ENCODE measurements around the gene CAMK1D. TPM values are rescaled to one million over a fixed set of nuclear protein-coding genes. Genes with fewer than 3 reads are reported as not detected.

CAMK1D gene
- total RNA-seq, 1 experiment from 2014 or later: 6.3 TPM

DNA sequence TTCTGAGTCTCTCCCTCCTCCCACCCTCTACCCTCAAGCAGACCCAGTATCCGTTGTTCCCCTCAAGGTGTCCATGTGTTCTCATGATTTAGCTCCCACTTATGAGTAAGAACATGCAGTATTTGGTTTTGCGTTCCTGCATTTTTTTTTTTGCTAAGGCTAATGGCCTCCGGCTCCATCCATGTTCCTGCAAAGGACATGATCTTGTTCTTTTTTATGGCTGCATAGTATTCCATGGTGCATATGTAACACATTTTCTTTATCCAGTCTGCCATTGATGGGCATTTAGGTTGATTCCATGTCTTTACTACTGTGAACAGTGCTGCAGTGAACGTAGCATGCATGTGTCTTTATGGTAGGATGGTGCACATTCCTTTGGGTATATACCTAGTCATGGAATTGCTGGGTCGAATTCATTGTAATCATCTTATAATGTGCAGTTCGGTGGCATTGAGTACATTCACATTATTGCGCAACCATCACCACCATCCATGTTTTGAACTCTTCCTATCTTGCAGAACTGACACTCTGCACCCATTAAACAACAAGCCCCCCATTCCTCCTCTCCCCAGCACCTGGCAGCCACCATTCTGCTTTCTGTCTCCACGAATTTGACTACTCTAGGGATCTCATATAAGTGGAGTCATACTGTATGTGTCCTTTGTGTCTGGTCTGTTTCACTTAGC lies 125.5 kb downstream of the CAMK1D start:
- Histone ChIP-seq H4K5ac (ENCODE audit: insufficient read length, low read depth, low read length) (no peak overlapping the region), H3K14ac (ENCODE audit: insufficient read depth, low read length) (no peak overlapping the region), H4K91ac (ENCODE audit: insufficient read length, low read depth, low read length) (no peak overlapping the region), H3T11ph (ENCODE audit: low read length) (no peak overlapping the region), H3K27ac (ENCODE audit: insufficient read length, low read depth, low read length) (no peak overlapping the region), H3K27me3 (ENCODE audit: insufficient read depth, low read length) (no peaks in the 10 kb centered on the region), H2BK20ac (ENCODE audit: low read depth, low read length, poor library complexity, severe bottlenecking) (no peak overlapping the region), H2BK5ac (ENCODE audit: insufficient read length, low read length) (no peak overlapping the region), H4K8ac (replicated peaks; ENCODE audit: insufficient read length, low read depth, low read length) (no peak overlapping the region), H3K9me3 (ENCODE audit: control insufficient read depth, low read depth, low read length) (no peaks in the 10 kb centered on the region), H3K18ac (ENCODE audit: insufficient read length, low read depth, low read length) (no peak overlapping the region), H2BK12ac (ENCODE audit: insufficient read length, low read depth, low read length) (no peak overlapping the region), H3K23ac (ENCODE audit: insufficient read length, low read depth, low read length) (no peak overlapping the region), H4K20me1 (ENCODE audit: control insufficient read depth, insufficient read depth, insufficient read length) (no peaks in the 10 kb centered on the region), H3K23me2 (ENCODE audit: insufficient read length, low read depth, low read length, poor library complexity, severe bottlenecking) (no peaks in the 10 kb centered on the region), H2BK15ac (ENCODE audit: low read depth, low read length) (no peak overlapping the region), H2BK120ac (ENCODE audit: low read depth, low read length, poor library complexity, severe bottlenecking) (no peak overlapping the region), H3K9ac (ENCODE audit: extremely low read depth, insufficient read length, low read length) (no peak overlapping the region), H3K4me1 (ENCODE audit: insufficient read depth, low read length) (no peaks in the 10 kb centered on the region), H3K79me1 (ENCODE audit: insufficient read depth, low read depth, low read length, poor library complexity, severe bottlenecking) (no peaks in the 10 kb centered on the region), H3K4me2 (ENCODE audit: insufficient read depth, insufficient read length, low read length) (no peak overlapping the region), H2AK5ac (ENCODE audit: insufficient read length, low read length) (no peak overlapping the region), H3K79me2 (ENCODE audit: insufficient read depth, low read length) (no peaks in the 10 kb centered on the region), H3K56ac (ENCODE audit: insufficient read length, low read depth, low read length) (no peak overlapping the region), H2AFZ (ENCODE audit: low read length) (no peak overlapping the region), H3K4ac (ENCODE audit: low read depth, low read length) (no peak overlapping the region)
- no CpG with 5 or more reads among the region's 8 CpGs for WGBS (ENCODE audit: extremely low coverage, insufficient read length, low lambda C conversion rate)
- H3K27ac Mint-ChIP-seq: no peak overlapping the region
- H3K27me3 Mint-ChIP-seq (ENCODE audit: low read depth): no peaks in the 10 kb centered on the region
- no peak for DNase-seq
- H3K4me1 Mint-ChIP-seq: peaks cover 2 to 3% of the 10 kb centered on the region in 2 experiments; a peak in 1 of 4 replicates
- H3K4me3 Mint-ChIP-seq: no peak overlapping the region
- H3K9me3 Mint-ChIP-seq: no peaks in the 10 kb centered on the region; a peak in 1 of 5 replicates
- no peak for TF ChIP-seq CTCF (conservative IDR thresholded peaks at IDR 0.05)
- no peaks in the 10 kb centered on the region; a peak in 2 of 7 replicates for H3K36me3 Mint-ChIP-seq (ENCODE audit: insufficient read depth in 1 of 3, low read depth in 3 of 3)

All from H9 (cell line).